RPMI7951 (cell line): ENCODE measurements around the gene WDR47. TPM values are rescaled to one million over a fixed set of nuclear protein-coding genes. Genes with fewer than 3 reads are reported as not detected.
"Not testable (repeated sequence)": the region's sequence is repeated elsewhere in the genome, so short reads cannot be mapped to it uniquely, and the experiment has no call there.

Experiments
- DNase-seq: peaks from one replicate; pipeline ENCODE4 v3.0.0-alpha.2; 2012; ENCODE audit warnings: low read depth
- total RNA-seq: library from RNA; depleted of rRNA; stranded (reverse); fragments of >200 nt; shearing (Covaris generic); gene quantifications from 2 replicates; pipeline ENCODE4 v1.2.3, GENCODE V29; 2014; rRNA removed

WDR47 gene
- total RNA-seq, 1 experiment from 2014 or later = 24.3 TPM

GRCh38 chr1:108962681-108963051 is 79.2 kb downstream of the WDR47 start:
- no peak for DNase-seq

GRCh38 chr1:108961752-108962486 is 80.0 kb downstream of the WDR47 start:
- peak; percentile 8 for DNase-seq

GRCh38 chr1:108961198-108961597 is 80.7 kb downstream of the WDR47 start:
- no peak for DNase-seq

GRCh38 chr1:108960719-108961118 is 81.2 kb downstream of the WDR47 start:
- no peak for DNase-seq

- no peak for DNase-seq
Observed at GRCh38 chr1:108957888-108958287, 84.0 kb downstream of the WDR47 start.

- no peak for DNase-seq
Observed at GRCh38 chr1:108955881-108956280, 86.0 kb downstream of the WDR47 start.

- no peak for DNase-seq
Observed at GRCh38 chr1:108955111-108955510, 86.8 kb downstream of the WDR47 start.

- DNase-seq = no peak
Observed at GRCh38 chr1:108953452-108953851, 88.5 kb downstream of the WDR47 start.

GRCh38 chr1:108951242-108951641 is 90.7 kb downstream of the WDR47 start:
- DNase-seq = no peak

- DNase-seq = no peak
Observed at GRCh38 chr1:108949044-108949443, 92.9 kb downstream of the WDR47 start.

- DNase-seq = no peak
Observed at GRCh38 chr1:108947871-108948525, 93.9 kb downstream of the WDR47 start.

GRCh38 chr1:108936170-108936569 is 105.7 kb downstream of the WDR47 start:
- DNase-seq = no peak

GRCh38 chr1:108933944-108934343 is 108.0 kb downstream of the WDR47 start:
- DNase-seq = no peak

GRCh38 chr1:108927565-108927964 is 114.3 kb downstream of the WDR47 start:
- DNase-seq = not testable (repeated sequence)

GRCh38 chr1:108925920-108926319 is 116.0 kb downstream of the WDR47 start:
- no peak for DNase-seq

Other genes with a start within 250 kb of the WDR47 start
- 4.0 and 4.7 TPM in 2 replicates for gene AKNAD1, start 185.0 kb downstream of the WDR47 start, total RNA-seq
- 126 and 151 TPM in 2 replicates for gene GPSM2, start 165.1 kb downstream of the WDR47 start, total RNA-seq
- gene CLCC1, start 78.6 kb downstream of the WDR47 start, total RNA-seq = 23.6 and 24.3 TPM in 2 replicates
- 55.9 and 80.2 TPM in 2 replicates for gene TAF13, start 33.9 kb upstream of the WDR47 start, total RNA-seq
- gene TMEM167B, start 48.7 kb upstream of the WDR47 start, total RNA-seq = 25.8 and 26.3 TPM in 2 replicates
- 0.29 and 0.36 TPM in 2 replicates for gene ELAPOR1, start 72.0 kb upstream of the WDR47 start, total RNA-seq
- gene SARS1, start 171.8 kb upstream of the WDR47 start, total RNA-seq = 145 and 147 TPM in 2 replicates
- 1.2 and 1.5 TPM in 2 replicates for gene CELSR2, start 207.4 kb upstream of the WDR47 start, total RNA-seq
- 70.0 and 74.6 TPM in 2 replicates for gene PSRC1, start 241.0 kb upstream of the WDR47 start, total RNA-seq